ENCODE results near the gene ING3.

Gene ING3

DNA sequence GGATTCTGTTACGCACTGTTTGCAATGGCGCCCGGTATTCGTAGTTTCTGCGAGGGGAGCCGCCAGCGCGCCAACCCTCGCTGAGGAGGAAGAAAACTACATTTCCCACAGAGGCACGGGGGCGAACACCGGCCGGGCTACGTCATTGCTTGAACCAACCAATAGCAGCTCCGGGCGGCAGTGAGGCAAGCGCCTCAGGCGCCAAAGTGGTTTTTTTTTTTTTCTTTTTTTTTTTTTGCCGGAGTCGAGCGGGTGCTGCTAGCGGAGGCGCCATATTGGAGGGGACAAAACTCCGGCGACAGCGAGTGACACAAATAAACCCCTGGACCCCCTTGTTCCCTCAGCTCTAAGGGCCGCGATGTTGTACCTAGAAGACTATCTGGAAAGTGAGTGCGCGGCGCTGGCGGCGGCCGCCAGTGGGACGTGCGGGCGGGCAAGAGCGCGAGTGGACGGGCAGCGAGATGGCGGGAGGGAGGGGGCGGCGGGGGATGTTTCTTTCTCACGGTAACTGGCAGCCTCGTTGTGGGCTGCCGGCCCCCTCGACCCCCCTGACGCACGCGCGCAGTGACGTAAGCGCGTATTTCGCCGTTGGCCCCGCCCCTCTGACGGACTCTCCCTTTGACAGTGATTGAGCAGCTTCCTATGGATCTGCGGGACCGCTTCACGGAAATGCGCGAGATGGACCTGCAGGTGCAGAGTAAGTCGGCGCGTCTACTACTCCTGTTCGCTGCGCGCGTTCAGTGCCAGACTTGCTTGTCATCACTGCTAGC lies at the start of gene ING3:
ING3 (plus strand) TSS at position 239 of the 770 bp plus-strand sequence; CDS start at position 359, 120 bp downstream.
- DNase-seq, result peak; percentile 76

GRCh38 chr7:120915314-120916105 lies 35.1 kb upstream of the ING3 start:
- no peak for DNase-seq

GRCh38 chr7:120916121-120916520 lies 34.5 kb upstream of the ING3 start:
- no peak for DNase-seq

DNA sequence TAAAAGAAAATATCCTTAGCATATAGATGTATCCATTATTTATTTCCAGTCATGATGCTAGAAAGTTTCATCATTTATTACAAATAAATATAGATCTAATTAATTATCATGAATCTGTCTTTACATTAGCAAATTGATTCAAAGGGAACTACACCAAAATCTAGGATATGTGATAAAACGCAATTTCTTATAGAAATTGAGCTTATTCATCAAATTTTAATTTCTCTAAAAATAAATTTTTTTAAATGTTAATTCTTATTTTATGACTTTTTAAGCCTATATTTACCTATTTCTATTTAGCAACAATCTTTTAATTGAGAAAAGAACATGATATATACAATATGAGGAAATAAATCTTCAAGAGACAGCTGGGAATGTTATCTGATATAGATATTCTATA lies 34.0 kb upstream of the ING3 start:
- no peak for DNase-seq

DNA sequence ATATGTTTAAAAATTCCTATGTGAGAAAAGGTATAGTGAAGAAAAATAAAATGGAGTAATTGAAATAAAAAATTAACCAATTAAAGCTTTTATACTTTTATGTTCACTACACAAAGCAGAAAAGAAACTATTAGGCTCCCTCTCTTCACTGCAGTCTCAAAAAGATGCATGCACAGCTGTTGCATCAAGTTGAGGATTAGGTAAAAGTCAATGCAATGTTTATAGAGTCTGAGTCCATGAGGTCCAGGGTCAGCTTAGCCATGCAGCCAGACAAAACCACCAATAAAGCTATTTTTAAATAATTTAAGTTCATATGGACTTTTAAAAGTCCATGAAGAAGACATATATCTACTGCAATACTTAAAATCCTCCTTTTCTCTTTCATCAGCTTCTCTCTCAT lies 31.1 kb upstream of the ING3 start:
- no peak for DNase-seq

DNA sequence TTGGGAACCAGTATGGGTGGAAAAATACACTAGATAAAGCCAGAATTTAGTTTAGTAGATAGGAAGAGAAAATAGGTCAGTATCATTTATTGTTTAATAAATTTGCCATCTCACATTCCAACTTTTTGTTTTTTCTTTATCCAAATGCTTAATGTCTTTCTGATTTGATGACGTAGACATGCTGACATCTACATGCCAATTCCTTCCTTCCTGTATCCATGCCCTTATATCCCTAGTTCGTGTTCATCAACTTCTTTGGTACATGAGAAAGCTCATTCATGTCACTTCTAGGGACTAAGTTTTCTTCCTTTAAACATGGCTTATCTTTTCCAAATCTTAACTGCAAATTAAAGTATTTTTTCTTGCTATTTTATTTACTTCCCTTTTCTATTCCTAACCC lies 30.5 kb upstream of the ING3 start:
- DNase-seq, result no peak

- no peak for DNase-seq
Measured at GRCh38 chr7:120920591-120921274, 29.8 kb upstream of the ING3 start.

GRCh38 chr7:120924837-120925236 lies 25.7 kb upstream of the ING3 start:
- DNase-seq, result no peak

GRCh38 chr7:120925392-120925791 lies 25.2 kb upstream of the ING3 start:
- DNase-seq, result no peak

- DNase-seq, result no peak
Measured at GRCh38 chr7:120926943-120927346, 23.6 kb upstream of the ING3 start.

DNA sequence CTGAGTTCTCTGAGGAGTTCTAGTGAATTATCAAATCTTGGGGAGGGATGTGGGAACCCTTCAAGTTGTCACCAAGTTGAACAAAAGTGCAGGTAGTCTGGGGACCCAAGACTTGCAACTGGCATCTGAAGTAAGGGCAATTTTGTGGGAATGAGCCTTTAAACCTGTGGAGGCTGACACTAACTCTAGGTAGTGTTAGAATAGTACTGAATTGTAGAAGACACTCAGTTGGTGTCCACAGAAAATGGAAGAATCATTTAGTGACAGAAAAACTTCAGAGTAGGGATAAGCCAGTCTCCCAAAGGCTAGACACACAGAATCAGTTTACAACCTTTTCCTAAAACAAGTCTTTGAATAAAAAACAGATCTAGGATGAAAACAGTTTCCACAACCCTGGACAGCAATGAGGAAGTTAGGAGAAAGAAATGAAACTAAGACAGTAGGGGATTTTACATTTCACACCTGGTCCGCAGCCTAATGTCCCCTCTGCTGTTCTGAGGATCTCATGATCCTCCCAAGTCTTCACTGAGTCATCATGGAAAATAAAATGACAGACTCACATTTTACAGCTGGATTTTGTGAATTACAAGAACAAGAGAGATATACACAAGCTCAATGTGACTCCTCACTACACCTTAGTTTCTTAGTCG lies 23.0 kb upstream of the ING3 start:
- DNase-seq, result no peak

- DNase-seq, result no peak
Measured at GRCh38 chr7:120931243-120931642, 19.3 kb upstream of the ING3 start.

DNA sequence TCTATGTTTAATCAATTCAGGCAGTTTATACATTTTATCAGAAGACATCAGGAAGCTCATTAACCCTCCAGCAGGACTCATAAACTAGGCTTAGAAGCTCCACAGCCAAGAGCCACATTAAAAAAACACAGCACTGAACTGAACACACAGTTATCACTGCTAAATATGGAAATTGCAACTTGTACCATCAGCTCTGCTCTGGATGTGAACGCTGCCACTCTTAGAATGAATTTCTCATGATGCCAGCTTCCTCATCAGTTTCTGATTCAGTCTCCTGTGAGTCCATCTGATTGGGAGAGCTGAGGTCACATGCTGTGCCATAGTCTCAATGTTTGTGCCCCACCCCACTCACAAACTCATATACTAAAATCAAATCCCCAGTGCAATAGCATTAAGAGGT lies 17.1 kb upstream of the ING3 start:
- DNase-seq, result no peak

GRCh38 chr7:120939345-120939744 lies 11.2 kb upstream of the ING3 start:
- no peak for DNase-seq

DNA sequence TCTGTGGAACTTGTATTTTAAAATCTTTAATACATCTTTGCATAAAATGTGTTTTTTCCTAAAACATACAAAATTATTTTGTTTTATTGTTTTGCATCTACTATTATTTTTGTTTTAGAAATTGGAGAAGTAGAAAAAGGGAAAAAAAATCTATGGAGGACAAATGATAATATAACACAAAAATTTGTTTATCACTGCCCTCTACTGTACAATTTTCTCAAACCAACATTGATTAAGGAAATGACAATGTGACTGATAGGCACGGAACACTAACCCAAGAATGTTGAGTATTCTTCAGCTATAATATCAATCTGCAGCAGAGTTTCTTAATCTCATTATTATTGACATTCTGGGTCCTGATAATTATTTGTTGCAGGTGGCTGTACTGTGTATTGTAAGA lies 9.5 kb upstream of the ING3 start:
- DNase-seq, result no peak

GRCh38 chr7:120941856-120942255 lies 8.7 kb upstream of the ING3 start:
- DNase-seq, result no peak

DNA sequence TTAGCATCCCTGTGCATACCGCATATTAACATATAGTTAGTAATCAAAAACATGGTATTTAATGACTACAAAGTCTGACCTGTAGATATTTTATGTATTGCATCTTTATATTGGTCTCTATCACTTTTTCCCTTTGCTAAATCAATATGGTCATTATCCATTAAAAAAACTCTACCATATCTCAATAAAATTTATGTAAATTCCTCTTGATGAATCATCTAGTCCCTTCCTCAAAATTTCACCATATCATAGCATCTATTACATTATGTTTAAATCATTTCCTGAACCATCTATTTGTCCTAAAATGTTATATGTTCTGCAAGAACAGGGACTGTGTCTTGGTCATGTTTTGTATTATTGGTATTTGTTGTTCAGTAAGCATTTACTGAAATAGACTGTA lies 7.7 kb upstream of the ING3 start:
- DNase-seq, result no peak

GRCh38 chr7:120944826-120945562 lies 5.6 kb upstream of the ING3 start:
- DNase-seq, result no peak

DNA sequence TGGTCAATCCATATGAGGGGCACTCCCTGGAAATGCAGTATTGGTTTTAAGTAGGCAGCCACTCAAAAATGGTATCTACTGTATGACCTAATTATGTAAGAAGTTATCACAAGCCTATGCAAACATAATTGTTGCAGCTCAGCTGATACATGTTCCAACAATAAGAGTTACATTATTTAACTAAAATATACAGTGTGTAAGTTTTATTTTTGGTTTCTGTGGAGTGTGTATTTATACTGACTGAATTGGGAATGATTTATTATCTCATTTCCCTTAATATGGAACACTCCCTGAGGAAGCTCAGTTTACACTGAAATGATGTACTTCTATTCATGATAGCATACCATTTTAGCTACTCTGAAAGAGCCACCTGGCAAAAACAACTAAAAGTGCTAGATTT lies 2.6 kb upstream of the ING3 start:
- DNase-seq, result no peak

DNA sequence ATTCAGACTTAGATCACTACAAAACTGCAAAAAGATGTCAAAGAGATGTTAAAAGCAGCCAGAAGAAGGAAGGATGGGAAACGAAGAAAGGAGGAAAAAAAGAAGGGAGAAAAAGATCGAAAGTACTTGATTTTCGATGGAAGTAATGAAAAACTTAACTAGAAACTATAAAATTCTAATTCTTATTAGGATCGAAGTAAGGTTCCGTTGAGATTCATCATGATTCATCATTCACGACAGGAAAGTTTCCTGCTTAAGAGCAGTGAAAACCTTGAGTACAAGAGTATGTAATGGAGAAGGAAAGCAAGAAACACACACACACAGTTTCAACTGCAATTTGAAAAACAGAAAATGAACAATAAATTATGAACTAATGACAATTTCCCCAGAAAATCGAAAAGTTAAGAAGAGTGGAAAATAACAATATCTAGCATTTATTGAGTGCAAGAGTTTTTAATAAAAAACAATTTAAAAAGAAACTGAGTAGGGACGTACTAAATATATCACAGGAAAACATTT lies 1.1 kb upstream of the ING3 start:
- DNase-seq, result no peak

- no peak for DNase-seq
Measured at GRCh38 chr7:120949998-120950538, 509 bp upstream of the ING3 start.

GRCh38 chr7:120951309-120951699 lies 727 bp downstream of the ING3 start:
- DNase-seq, result no peak
